ENCODE results near the gene SWT1. TPM values are rescaled to one million over a fixed set of nuclear protein-coding genes. Genes with fewer than 3 reads are reported as not detected.

The SWT1 gene
- total and polyA plus RNA-seq, 9 of the 15 experiments (the other 6 are each of a cell fraction or from before 2014, with no cell fraction given), result 1.5 to 3.4 (median 2.3) TPM

DNA sequence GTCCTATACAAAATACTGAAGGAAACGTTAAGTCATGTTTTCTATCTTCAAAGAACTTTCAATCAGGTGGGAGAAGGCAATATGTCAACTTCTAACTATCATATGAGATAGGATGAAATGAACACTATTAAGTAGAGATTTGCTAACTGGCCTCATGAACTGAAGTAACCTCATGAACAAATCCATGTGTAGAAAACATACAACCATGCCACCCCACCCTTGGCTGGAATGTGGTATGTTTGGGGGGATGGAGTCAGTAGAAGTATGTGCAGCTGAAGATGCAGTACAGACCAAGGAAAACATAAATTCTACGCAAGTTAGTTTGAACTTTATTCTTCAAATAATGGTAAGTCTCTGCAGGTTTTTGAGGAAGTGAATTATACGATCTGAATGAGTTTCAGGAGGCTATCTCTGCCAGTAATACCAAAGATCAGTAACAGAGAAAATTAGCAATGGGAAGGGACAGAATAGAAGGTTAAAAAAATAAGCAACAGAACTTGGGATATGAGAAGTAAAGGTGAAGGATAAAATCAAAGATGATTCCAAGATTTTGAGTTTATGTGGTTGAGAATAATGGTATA is 4.7 kb upstream of the SWT1 start (continued):
- TF ChIP-seq, protein P1, sequence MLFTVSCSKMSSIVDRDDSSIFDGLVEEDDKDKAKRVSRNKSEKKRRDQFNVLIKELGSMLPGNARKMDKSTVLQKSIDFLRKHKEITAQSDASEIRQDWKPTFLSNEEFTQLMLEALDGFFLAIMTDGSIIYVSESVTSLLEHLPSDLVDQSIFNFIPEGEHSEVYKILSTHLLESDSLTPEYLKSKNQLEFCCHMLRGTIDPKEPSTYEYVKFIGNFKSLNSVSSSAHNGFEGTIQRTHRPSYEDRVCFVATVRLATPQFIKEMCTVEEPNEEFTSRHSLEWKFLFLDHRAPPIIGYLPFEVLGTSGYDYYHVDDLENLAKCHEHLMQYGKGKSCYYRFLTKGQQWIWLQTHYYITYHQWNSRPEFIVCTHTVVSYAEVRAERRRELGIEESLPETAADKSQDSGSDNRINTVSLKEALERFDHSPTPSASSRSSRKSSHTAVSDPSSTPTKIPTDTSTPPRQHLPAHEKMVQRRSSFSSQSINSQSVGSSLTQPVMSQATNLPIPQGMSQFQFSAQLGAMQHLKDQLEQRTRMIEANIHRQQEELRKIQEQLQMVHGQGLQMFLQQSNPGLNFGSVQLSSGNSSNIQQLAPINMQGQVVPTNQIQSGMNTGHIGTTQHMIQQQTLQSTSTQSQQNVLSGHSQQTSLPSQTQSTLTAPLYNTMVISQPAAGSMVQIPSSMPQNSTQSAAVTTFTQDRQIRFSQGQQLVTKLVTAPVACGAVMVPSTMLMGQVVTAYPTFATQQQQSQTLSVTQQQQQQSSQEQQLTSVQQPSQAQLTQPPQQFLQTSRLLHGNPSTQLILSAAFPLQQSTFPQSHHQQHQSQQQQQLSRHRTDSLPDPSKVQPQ (CRISPR knock-in tag; IDR thresholded peaks at IDR 0.05; ENCODE audit: borderline replicate concordance), result no peak
- TF ChIP-seq LCOR (CRISPR knock-in tag; IDR thresholded peaks at IDR 0.05) (no peak), SLC30A9 (CRISPR knock-in tag; IDR thresholded peaks at IDR 0.05) (no peak), NONO (IDR thresholded peaks at IDR 0.05; ENCODE audit: low read depth in 2 of 2, low read length in 1 of 2) (no peak), EP400 (IDR thresholded peaks at IDR 0.05) (no peak), LARP7 (IDR thresholded peaks at IDR 0.05) (no peak), PHF20 (IDR thresholded peaks at IDR 0.05; ENCODE audit: partially characterized antibody) (no peak), ZKSCAN3 (CRISPR knock-in tag; IDR thresholded peaks at IDR 0.05) (no peak), ZFP30 (CRISPR knock-in tag; IDR thresholded peaks at IDR 0.05; ENCODE audit: borderline replicate concordance) (no peak), KLF1 (tag; IDR thresholded peaks at IDR 0.05) (peak; percentile 94), RB1 (IDR thresholded peaks at IDR 0.05; ENCODE audit: low read depth) (no peak)
- TF ChIP-seq, protein P2, sequence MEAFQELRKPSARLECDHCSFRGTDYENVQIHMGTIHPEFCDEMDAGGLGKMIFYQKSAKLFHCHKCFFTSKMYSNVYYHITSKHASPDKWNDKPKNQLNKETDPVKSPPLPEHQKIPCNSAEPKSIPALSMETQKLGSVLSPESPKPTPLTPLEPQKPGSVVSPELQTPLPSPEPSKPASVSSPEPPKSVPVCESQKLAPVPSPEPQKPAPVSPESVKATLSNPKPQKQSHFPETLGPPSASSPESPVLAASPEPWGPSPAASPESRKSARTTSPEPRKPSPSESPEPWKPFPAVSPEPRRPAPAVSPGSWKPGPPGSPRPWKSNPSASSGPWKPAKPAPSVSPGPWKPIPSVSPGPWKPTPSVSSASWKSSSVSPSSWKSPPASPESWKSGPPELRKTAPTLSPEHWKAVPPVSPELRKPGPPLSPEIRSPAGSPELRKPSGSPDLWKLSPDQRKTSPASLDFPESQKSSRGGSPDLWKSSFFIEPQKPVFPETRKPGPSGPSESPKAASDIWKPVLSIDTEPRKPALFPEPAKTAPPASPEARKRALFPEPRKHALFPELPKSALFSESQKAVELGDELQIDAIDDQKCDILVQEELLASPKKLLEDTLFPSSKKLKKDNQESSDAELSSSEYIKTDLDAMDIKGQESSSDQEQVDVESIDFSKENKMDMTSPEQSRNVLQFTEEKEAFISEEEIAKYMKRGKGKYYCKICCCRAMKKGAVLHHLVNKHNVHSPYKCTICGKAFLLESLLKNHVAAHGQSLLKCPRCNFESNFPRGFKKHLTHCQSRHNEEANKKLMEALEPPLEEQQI (IDR thresholded peaks at IDR 0.05), result no peak
- TF ChIP-seq, protein P3, sequence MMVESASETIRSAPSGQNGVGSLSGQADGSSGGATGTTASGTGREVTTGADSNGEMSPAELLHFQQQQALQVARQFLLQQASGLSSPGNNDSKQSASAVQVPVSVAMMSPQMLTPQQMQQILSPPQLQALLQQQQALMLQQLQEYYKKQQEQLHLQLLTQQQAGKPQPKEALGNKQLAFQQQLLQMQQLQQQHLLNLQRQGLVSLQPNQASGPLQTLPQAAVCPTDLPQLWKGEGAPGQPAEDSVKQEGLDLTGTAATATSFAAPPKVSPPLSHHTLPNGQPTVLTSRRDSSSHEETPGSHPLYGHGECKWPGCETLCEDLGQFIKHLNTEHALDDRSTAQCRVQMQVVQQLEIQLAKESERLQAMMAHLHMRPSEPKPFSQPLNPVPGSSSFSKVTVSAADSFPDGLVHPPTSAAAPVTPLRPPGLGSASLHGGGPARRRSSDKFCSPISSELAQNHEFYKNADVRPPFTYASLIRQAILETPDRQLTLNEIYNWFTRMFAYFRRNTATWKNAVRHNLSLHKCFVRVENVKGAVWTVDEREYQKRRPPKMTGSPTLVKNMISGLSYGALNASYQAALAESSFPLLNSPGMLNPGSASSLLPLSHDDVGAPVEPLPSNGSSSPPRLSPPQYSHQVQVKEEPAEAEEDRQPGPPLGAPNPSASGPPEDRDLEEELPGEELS (CRISPR knock-in tag; IDR thresholded peaks at IDR 0.05; ENCODE audit: borderline replicate concordance), result no peak
